ENCODE measurements around the gene CCDC142. TPM values are rescaled to one million over a fixed set of nuclear protein-coding genes. Genes with fewer than 3 reads are reported as not detected.
A peak's percentile ranks its signal among the peaks of the same experiment; 100 is the strongest.

CCDC142 gene
- total RNA-seq, 1 experiment from 2014 or later = 24.2 TPM

- TF ChIP-seq SIN3A (IDR thresholded peaks at IDR 0.05; ENCODE audit: borderline replicate concordance, insufficient read depth, low read depth, low read length) (0 out of 2 replicates have a peak, but pooled peaks have one; percentile 24), TCF7L2 (IDR thresholded peaks at IDR 0.05; ENCODE audit: low read depth, low read length) (peak; percentile 95), POLR2AphosphoS5 (IDR thresholded peaks at IDR 0.05; ENCODE audit: low read depth, low read length) (peak; percentile 64), REST (IDR thresholded peaks at IDR 0.05; ENCODE audit: insufficient read depth in 1 of 2, low read depth in 2 of 2, low read length in 1 of 2) (no peak)
- intact Hi-C loops (cut with micrococcal nuclease; ENCODE audit: unreplicated experiment) = no loop called here
- no peak for DNase-seq (ENCODE audit: low read depth, low spot score)
These were observed 40.9 kb downstream of the CCDC142 start, which contains the start of gene RTKN for GRCh38 chr2:74441690-74442482. TSS of gene RTKN (minus strand) at chr2:74441937. CDS start at chr2:74441816, 121 bp downstream.

GRCh38 chr2:74441170-74441689, 41.6 kb downstream of the CCDC142 start:
- no TSS peak for BruUV-seq (replicated peaks)
- intact Hi-C loops (cut with micrococcal nuclease; ENCODE audit: unreplicated experiment) (no loop called here), in situ Hi-C loops (cut with HindIII; ENCODE audit: low pct_unique_long_range_greater_than_20kb, low sequenced_read_pairs) (no loop called here)
- ATAC-seq (peak; percentile 10), DNase-seq (ENCODE audit: low read depth, low spot score) (no peak)
- peak overlapping the region; percentile 90 for H3K27ac ChIP-seq (ENCODE audit: low read length)
- TF ChIP-seq POLR2AphosphoS5 (IDR thresholded peaks at IDR 0.05; ENCODE audit: low read depth, low read length) = no peak
- peak; percentile 69; the same call in 1 of the 2 replicates for TF ChIP-seq SIN3A (IDR thresholded peaks at IDR 0.05; ENCODE audit: borderline replicate concordance, insufficient read depth, low read depth, low read length)
- H3K36me3 ChIP-seq (ENCODE audit: control insufficient read depth, insufficient read depth, low read length) = no peaks in the 10 kb centered on the region
- peak overlapping the region; percentile 67 to 93 for H3K4me3 ChIP-seq (ENCODE audit: low read depth in 2 of 2, low read length in 2 of 2)
- POLR2A ChIA-PET = no interaction called here
- CTCF ChIA-PET = no interaction called here
- H3K9me3 ChIP-seq (ENCODE audit: control insufficient read depth, insufficient read depth, low read depth, low read length) = no peaks in the 10 kb centered on the region
- peaks cover 10% of the 10 kb centered on the region for H3K4me1 ChIP-seq (ENCODE audit: control insufficient read depth, insufficient read depth, low read length)
- peaks cover 3% of the 10 kb centered on the region; the same call in 1 of the 2 replicates for H3K27me3 ChIP-seq (ENCODE audit: control insufficient read depth, insufficient read depth, low read length)

More at GRCh38 chr2:74441690-74442482, 40.9 kb downstream of the CCDC142 start, which contains the start of gene RTKN:
- Histone ChIP-seq H3K36me3 (ENCODE audit: control insufficient read depth, insufficient read depth, low read length) (no peaks in the 10 kb centered on the region), H3K27ac (ENCODE audit: low read length) (peak within 1 kb of the TSS; percentile 90), H3K4me3 (ENCODE audit: low read depth in 2 of 2, low read length in 2 of 2) (peak within 1 kb of the TSS; percentile 67 to 93), H3K27me3 (ENCODE audit: control insufficient read depth, insufficient read depth, low read length) (peaks cover 3% of the 10 kb centered on the region; the same call in 1 of the 2 replicates), H3K9me3 (ENCODE audit: control insufficient read depth, insufficient read depth, low read depth, low read length) (no peaks in the 10 kb centered on the region), H3K4me1 (ENCODE audit: control insufficient read depth, insufficient read depth, low read length) (peaks cover 10% of the 10 kb centered on the region)
- ATAC-seq = peak; percentile 77
- in situ Hi-C loops (cut with HindIII; ENCODE audit: low pct_unique_long_range_greater_than_20kb, low sequenced_read_pairs) = no loop called here
- ChIA-PET POLR2A (interaction anchor here (0.8 kb wide), 1 partner anchor 13 kb away, joined by 3 read pairs; no protein-coding TSS in a partner anchor), CTCF (no interaction called here)
- BruUV-seq (replicated peaks) = no TSS peak

GRCh38 chr2:74440378-74441169, 42.2 kb downstream of the CCDC142 start:
- H3K9me3 ChIP-seq (ENCODE audit: control insufficient read depth, insufficient read depth, low read depth, low read length) = no peaks in the 10 kb centered on the region
- no peak for DNase-seq (ENCODE audit: low read depth, low spot score)
- TSS peak; percentile 78 for BruUV-seq (replicated peaks)
- H3K27ac ChIP-seq (ENCODE audit: low read length) = peak overlapping the region; percentile 90
- peaks cover 3% of the 10 kb centered on the region; the same call in 1 of the 2 replicates for H3K27me3 ChIP-seq (ENCODE audit: control insufficient read depth, insufficient read depth, low read length)
- H3K4me1 ChIP-seq (ENCODE audit: control insufficient read depth, insufficient read depth, low read length) = peaks cover 10% of the 10 kb centered on the region
- intact Hi-C loops (cut with micrococcal nuclease; ENCODE audit: unreplicated experiment) (no loop called here), in situ Hi-C loops (cut with HindIII; ENCODE audit: low pct_unique_long_range_greater_than_20kb, low sequenced_read_pairs) (no loop called here)
- TF ChIP-seq POLR2AphosphoS5 (IDR thresholded peaks at IDR 0.05; ENCODE audit: low read depth, low read length) = peak; percentile 52; the same call in 1 of the 2 replicates
- TF ChIP-seq SIN3A (IDR thresholded peaks at IDR 0.05; ENCODE audit: borderline replicate concordance, insufficient read depth, low read depth, low read length) = no peak
- TF ChIP-seq CTCF (IDR thresholded peaks at IDR 0.05) = no peak
- POLR2A ChIA-PET = interaction anchor here (0.6 to 1.5 kb wide), 2 partner anchors 17 to 19 kb away, joined by 3 to 4 read pairs; partner anchors contain the start of genes C2orf81 and WDR54
- H3K4me3 ChIP-seq (ENCODE audit: low read depth in 2 of 2, low read length in 2 of 2) = peak overlapping the region; percentile 67 to 93
- CTCF ChIA-PET = no interaction called here
- peak; percentile 90 for ATAC-seq
- H3K36me3 ChIP-seq (ENCODE audit: control insufficient read depth, insufficient read depth, low read length) = no peaks in the 10 kb centered on the region
